ENCODE measurements around the gene MTCH1.

DNA sequence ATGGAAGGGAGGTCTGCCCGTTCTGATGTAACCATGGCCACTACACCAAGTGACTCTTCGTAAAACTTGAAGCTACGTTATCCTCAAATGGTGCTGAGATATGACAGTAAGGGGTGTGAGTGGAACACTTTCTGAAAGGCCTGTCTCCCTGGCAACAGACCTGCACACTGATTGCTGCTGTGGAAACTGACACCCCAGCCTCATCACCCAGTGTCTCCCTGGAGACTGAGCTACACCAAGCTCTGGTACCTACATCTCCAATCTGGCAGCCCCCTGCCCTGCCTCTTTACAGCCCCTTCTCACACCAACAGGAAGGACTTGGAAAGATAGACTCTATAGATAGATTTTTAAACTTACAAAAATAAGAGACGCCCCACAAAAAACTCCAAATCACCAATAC, 18.2 kb downstream of the MTCH1 start:
- TF ChIP-seq, protein P1, sequence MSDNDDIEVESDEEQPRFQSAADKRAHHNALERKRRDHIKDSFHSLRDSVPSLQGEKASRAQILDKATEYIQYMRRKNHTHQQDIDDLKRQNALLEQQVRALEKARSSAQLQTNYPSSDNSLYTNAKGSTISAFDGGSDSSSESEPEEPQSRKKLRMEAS (IDR thresholded peaks at IDR 0.05) = no peak
- TF ChIP-seq, protein P2, sequence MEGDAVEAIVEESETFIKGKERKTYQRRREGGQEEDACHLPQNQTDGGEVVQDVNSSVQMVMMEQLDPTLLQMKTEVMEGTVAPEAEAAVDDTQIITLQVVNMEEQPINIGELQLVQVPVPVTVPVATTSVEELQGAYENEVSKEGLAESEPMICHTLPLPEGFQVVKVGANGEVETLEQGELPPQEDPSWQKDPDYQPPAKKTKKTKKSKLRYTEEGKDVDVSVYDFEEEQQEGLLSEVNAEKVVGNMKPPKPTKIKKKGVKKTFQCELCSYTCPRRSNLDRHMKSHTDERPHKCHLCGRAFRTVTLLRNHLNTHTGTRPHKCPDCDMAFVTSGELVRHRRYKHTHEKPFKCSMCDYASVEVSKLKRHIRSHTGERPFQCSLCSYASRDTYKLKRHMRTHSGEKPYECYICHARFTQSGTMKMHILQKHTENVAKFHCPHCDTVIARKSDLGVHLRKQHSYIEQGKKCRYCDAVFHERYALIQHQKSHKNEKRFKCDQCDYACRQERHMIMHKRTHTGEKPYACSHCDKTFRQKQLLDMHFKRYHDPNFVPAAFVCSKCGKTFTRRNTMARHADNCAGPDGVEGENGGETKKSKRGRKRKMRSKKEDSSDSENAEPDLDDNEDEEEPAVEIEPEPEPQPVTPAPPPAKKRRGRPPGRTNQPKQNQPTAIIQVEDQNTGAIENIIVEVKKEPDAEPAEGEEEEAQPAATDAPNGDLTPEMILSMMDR (IDR thresholded peaks at IDR 0.05 in 2 of 3, conservative IDR thresholded peaks at IDR 0.05 in 1 of 3; ENCODE audit: borderline replicate concordance in 1 of 3, insufficient read depth in 1 of 3, low read depth in 2 of 3, low read length in 2 of 3) = no peak
- TF ChIP-seq EZH2 (IDR thresholded peaks at IDR 0.05) = no peak
- TF ChIP-seq, protein P3, sequence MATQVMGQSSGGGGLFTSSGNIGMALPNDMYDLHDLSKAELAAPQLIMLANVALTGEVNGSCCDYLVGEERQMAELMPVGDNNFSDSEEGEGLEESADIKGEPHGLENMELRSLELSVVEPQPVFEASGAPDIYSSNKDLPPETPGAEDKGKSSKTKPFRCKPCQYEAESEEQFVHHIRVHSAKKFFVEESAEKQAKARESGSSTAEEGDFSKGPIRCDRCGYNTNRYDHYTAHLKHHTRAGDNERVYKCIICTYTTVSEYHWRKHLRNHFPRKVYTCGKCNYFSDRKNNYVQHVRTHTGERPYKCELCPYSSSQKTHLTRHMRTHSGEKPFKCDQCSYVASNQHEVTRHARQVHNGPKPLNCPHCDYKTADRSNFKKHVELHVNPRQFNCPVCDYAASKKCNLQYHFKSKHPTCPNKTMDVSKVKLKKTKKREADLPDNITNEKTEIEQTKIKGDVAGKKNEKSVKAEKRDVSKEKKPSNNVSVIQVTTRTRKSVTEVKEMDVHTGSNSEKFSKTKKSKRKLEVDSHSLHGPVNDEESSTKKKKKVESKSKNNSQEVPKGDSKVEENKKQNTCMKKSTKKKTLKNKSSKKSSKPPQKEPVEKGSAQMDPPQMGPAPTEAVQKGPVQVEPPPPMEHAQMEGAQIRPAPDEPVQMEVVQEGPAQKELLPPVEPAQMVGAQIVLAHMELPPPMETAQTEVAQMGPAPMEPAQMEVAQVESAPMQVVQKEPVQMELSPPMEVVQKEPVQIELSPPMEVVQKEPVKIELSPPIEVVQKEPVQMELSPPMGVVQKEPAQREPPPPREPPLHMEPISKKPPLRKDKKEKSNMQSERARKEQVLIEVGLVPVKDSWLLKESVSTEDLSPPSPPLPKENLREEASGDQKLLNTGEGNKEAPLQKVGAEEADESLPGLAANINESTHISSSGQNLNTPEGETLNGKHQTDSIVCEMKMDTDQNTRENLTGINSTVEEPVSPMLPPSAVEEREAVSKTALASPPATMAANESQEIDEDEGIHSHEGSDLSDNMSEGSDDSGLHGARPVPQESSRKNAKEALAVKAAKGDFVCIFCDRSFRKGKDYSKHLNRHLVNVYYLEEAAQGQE (IDR thresholded peaks at IDR 0.05; ENCODE audit: low read depth) = no peak
- TF ChIP-seq FOSL1 (IDR thresholded peaks at IDR 0.05; ENCODE audit: low read depth) = no peak
- no peak for TF ChIP-seq YY1 (IDR thresholded peaks at IDR 0.05; ENCODE audit: extremely low read depth, insufficient replicate concordance, low read depth, low read length)
- TF ChIP-seq EZH2phosphoT487 (IDR thresholded peaks at IDR 0.05; ENCODE audit: borderline replicate concordance) = no peak
- TF ChIP-seq ELF1 (IDR thresholded peaks at IDR 0.05; ENCODE audit: borderline replicate concordance, low read depth) = no peak
- TF ChIP-seq POLR2AphosphoS5 (IDR thresholded peaks at IDR 0.05; ENCODE audit: low read depth, low read length) = no peak
- no peak for TF ChIP-seq POLR2A (IDR thresholded peaks at IDR 0.05; ENCODE audit: borderline replicate concordance, extremely low read depth, insufficient read depth, insufficient read length)
- no peak for TF ChIP-seq TCF7L2 (IDR thresholded peaks at IDR 0.05; ENCODE audit: borderline replicate concordance, extremely low read depth, insufficient read depth, insufficient read length)
- no peak for TF ChIP-seq JUND (IDR thresholded peaks at IDR 0.05)

Data from HCT116 (cell line).